ENCODE measurements around the gene YIPF2. TPM values are rescaled to one million over a fixed set of nuclear protein-coding genes. Genes with fewer than 3 reads are reported as not detected.
A peak's percentile ranks its signal among the peaks of the same experiment; 100 is the strongest.

YIPF2 gene
- total and polyA plus RNA-seq, 8 donors = 31.9 to 77.6 (median 37.1) TPM

DNA sequence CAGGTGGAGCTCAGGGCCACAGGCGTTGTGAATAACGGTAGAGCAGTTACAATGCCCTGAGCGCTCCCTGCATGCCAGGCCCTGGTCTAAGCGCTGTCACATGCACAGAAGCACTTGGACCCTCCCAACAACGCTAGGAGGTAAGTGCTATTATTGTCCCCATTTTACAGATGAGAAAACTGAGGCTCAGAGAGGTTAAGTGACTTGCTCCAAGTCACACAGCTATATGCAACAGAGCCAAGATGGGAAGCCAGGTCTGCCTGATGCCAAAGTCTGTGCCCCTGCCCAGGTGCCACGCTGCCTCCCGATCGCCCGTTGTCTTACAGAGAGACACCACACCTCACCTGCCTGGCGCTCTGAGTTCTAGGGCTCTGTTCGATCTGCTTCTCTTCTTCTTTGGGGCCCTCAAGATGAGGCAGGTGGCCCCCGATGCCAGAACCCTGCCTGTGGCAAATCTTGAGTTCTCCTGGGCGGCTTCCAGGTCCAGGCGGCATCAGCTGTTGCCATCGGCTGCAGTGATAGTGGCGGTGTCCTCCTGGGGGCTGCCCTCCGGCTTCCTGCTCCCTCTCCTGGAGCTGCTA, 20.0 kb downstream of the YIPF2 start:
- no peak for TF ChIP-seq CTCF (IDR thresholded peaks at IDR 0.05)
- H3K27ac ChIP-seq = no peak overlapping the region
- no peak for ATAC-seq
- DNase-seq = no peak
- H3K36me3 ChIP-seq = peaks cover 0 to 72% of the 10 kb centered on the region in 2 donors
- H3K9me3 ChIP-seq = no peaks in the 10 kb centered on the region
- H3K27me3 ChIP-seq = no peaks in the 10 kb centered on the region
- intact Hi-C loops (cut with DNase I) = no loop called here
- H3K4me3 ChIP-seq = no peak overlapping the region
- no peaks in the 10 kb centered on the region for H3K4me1 ChIP-seq

DNA sequence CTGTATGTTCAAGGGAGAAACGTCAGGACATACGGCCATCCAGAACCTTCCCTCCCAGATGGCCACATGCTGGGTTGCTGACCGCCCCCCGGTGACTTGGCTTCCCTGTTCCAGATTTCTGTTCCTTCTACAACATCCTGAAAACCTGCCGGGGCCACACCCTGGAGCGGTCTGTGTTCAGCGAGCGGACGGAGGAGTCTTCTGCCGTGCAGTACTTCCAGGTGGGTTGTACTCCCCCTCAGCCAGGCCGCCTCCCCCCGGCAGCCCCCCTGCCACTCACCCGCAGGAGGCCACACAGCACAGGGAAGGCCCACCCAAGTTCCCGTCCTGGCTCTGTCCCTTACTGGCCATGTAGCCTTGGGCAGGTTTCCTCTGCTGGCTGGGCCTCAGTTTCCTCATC, 20.5 kb downstream of the YIPF2 start:
- peaks cover 0 to 67% of the 10 kb centered on the region in 2 donors for H3K36me3 ChIP-seq
- no peaks in the 10 kb centered on the region for H3K9me3 ChIP-seq
- no peak overlapping the region for H3K4me3 ChIP-seq
- no peak for TF ChIP-seq CTCF (IDR thresholded peaks at IDR 0.05)
- no peak overlapping the region for H3K27ac ChIP-seq
- no peaks in the 10 kb centered on the region for H3K4me1 ChIP-seq
- intact Hi-C loops (cut with DNase I) = no loop called here
- ATAC-seq (no peak), DNase-seq (no peak)
- no peaks in the 10 kb centered on the region for H3K27me3 ChIP-seq

- ATAC-seq (peak; percentile 91), DNase-seq (peak in 2 of 4 donors; percentile 57 to 82)
- Histone ChIP-seq H3K36me3 (no peaks in the 10 kb centered on the region), H3K4me1 (peaks cover 6 to 10% of the 10 kb centered on the region in 2 donors), H3K27ac (peak overlapping the region in 1 of 2 donors; percentile 18), H3K27me3 (no peaks in the 10 kb centered on the region), H3K4me3 (no peak overlapping the region), H3K9me3 (peaks cover 0 to 2% of the 10 kb centered on the region in 2 donors)
- intact Hi-C loops (cut with DNase I) = no loop called here
- no peak for TF ChIP-seq CTCF (IDR thresholded peaks at IDR 0.05)
Observed at GRCh38 chr19:10899151-10899653, 29.2 kb downstream of the YIPF2 start.

DNA sequence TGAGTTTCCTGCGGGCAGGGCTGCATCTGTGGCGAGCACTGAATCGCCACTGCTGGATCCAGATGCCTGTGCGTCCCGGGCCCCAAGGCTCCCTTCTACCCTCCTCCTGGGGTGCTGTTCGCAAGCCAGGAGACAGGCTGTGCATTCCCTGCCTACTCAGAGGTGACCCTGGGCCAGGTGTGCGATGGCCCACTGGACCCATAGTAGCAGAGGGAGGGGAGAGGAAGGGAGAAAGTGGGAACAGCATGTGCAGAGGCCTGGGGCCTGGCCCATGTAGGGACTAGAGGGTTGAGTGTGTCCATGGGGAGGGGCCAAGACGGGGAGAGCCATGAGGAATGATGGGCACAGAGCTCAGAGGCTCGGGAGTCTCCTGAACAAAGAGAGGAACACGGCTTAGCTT, 29.8 kb downstream of the YIPF2 start:
- H3K36me3 ChIP-seq = no peaks in the 10 kb centered on the region
- DNase-seq (no peak), ATAC-seq (peak; percentile 3)
- no peak overlapping the region for H3K27ac ChIP-seq
- H3K27me3 ChIP-seq = no peaks in the 10 kb centered on the region
- no peak overlapping the region for H3K4me3 ChIP-seq
- peaks cover 0 to 2% of the 10 kb centered on the region in 2 donors for H3K9me3 ChIP-seq
- TF ChIP-seq CTCF (IDR thresholded peaks at IDR 0.05) = no peak
- H3K4me1 ChIP-seq = peaks cover 6 to 10% of the 10 kb centered on the region in 2 donors
- intact Hi-C loops (cut with DNase I) = no loop called here

- intact Hi-C loops (cut with DNase I) = no loop called here
- peaks cover 6 to 10% of the 10 kb centered on the region in 2 donors for H3K4me1 ChIP-seq
- no peaks in the 10 kb centered on the region for H3K27me3 ChIP-seq
- no peak for TF ChIP-seq CTCF (IDR thresholded peaks at IDR 0.05)
- no peaks in the 10 kb centered on the region for H3K9me3 ChIP-seq
- no peaks in the 10 kb centered on the region for H3K36me3 ChIP-seq
- ATAC-seq (peak; percentile 10), DNase-seq (no peak)
- H3K27ac ChIP-seq = no peak overlapping the region
- no peak overlapping the region for H3K4me3 ChIP-seq
Observed at GRCh38 chr19:10896851-10897526, 31.4 kb downstream of the YIPF2 start.
